ENCODE data around the gene NELFE.
"Not testable (repeated sequence)": the region's sequence is repeated elsewhere in the genome, so short reads cannot be mapped to it uniquely, and the experiment has no call there.

NELFE gene

DNA sequence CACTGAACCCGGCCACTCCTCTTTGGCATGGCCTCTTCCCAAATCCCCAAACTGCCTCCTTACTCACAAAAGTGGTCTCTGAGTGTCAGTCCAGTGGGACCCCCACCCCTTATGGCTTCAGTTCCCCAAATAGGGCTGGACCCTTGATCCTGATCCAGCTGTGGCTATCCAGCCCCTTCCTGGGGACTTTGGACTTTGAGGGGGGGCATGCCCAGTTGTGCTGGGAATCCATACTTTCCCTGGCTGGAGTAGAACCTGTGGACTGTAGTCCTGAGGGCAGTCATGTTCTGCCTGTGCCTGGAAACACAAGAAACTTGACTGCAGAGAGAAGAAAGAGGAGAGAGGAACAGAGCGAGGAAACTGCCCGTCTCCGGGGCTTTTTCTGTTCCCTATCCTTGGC, 45.6 kb upstream of the NELFE start:
- H3K27ac ChIP-seq (ENCODE audit: low read length); H3K4me2 ChIP-seq (ENCODE audit: low read depth, low read length); H3F3A ChIP-seq (ENCODE audit: insufficient read depth, low read length); H3K4me1 ChIP-seq (ENCODE audit: low read length); H3K9me2 ChIP-seq (replicated peaks; ENCODE audit: insufficient read depth, low read length); H3K36me3 ChIP-seq (replicated peaks; ENCODE audit: insufficient read depth, low read length); H3K9me3 ChIP-seq (replicated peaks; ENCODE audit: insufficient read depth, low read length); H3K27me3 ChIP-seq (replicated peaks; ENCODE audit: insufficient read depth, low read length); DNase-seq; H4K20me1 ChIP-seq (ENCODE audit: insufficient read depth, low read length); H3K79me2 ChIP-seq (ENCODE audit: low read length); H3K9ac ChIP-seq (ENCODE audit: low read length); H3K4me3 ChIP-seq (ENCODE audit: low read length); H2AFZ ChIP-seq (ENCODE audit: low read length): not testable (repeated sequence)

GRCh38 chr6:32003301-32003700, 44.5 kb upstream of the NELFE start:
- H3F3A ChIP-seq (ENCODE audit: insufficient read depth, low read length); H3K27ac ChIP-seq (ENCODE audit: low read length); H3K9ac ChIP-seq (ENCODE audit: low read length): not testable (repeated sequence)

DNA sequence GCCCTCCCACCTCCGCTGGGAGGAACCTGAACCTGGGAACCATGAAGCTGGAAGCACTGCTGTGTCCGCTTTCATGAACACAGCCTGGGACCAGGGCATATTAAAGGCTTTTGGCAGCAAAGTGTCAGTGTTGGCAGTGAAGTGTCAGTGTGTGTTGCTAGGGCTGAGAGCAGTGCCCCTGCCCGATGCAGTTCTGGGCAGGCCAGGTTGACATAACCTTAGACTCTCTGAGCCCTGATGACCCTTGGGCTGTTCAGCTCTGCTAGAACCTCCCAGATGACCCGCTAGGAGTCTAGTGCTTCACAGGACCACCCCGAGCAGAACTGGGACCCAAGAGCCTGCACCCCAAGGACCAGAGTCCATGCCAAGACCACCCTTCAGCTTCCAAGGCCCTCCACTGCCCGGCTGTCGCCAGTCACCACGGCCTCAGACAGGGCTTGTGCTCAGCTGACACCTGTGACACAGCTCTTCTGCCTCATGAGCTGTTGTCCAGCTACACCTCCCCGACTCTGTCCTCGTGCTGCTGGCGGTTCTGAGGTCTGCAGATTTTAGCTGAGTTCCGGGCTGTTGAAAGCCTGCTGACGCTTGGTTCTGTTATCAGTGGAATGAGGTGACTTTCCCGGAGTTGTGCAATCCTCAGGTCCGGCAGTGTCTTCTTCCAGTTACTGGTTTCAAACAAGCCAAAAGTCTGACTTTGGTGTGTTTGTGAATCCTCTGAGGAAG, 43.9 kb upstream of the NELFE start:
- H3K9me2 ChIP-seq (replicated peaks; ENCODE audit: insufficient read depth, low read length); H3K9ac ChIP-seq (ENCODE audit: low read length); H3K36me3 ChIP-seq (replicated peaks; ENCODE audit: insufficient read depth, low read length); H3K27me3 ChIP-seq (replicated peaks; ENCODE audit: insufficient read depth, low read length); H3K4me2 ChIP-seq (ENCODE audit: low read depth, low read length); H3K79me2 ChIP-seq (ENCODE audit: low read length); H2AFZ ChIP-seq (ENCODE audit: low read length); H3F3A ChIP-seq (ENCODE audit: insufficient read depth, low read length); H3K4me3 ChIP-seq (ENCODE audit: low read length); DNase-seq; H4K20me1 ChIP-seq (ENCODE audit: insufficient read depth, low read length); H3K27ac ChIP-seq (ENCODE audit: low read length); H3K9me3 ChIP-seq (replicated peaks; ENCODE audit: insufficient read depth, low read length); H3K4me1 ChIP-seq (ENCODE audit: low read length): not testable (repeated sequence)

More at GRCh38 chr6:32003301-32003700, 44.5 kb upstream of the NELFE start:
- H3K36me3 ChIP-seq (replicated peaks; ENCODE audit: insufficient read depth, low read length); H2AFZ ChIP-seq (ENCODE audit: low read length); H3K79me2 ChIP-seq (ENCODE audit: low read length); H3K27me3 ChIP-seq (replicated peaks; ENCODE audit: insufficient read depth, low read length); H3K4me2 ChIP-seq (ENCODE audit: low read depth, low read length); H3K9me3 ChIP-seq (replicated peaks; ENCODE audit: insufficient read depth, low read length); H3K4me3 ChIP-seq (ENCODE audit: low read length); H3K4me1 ChIP-seq (ENCODE audit: low read length); DNase-seq; H3K9me2 ChIP-seq (replicated peaks; ENCODE audit: insufficient read depth, low read length); H4K20me1 ChIP-seq (ENCODE audit: insufficient read depth, low read length): not testable (repeated sequence)

DNA sequence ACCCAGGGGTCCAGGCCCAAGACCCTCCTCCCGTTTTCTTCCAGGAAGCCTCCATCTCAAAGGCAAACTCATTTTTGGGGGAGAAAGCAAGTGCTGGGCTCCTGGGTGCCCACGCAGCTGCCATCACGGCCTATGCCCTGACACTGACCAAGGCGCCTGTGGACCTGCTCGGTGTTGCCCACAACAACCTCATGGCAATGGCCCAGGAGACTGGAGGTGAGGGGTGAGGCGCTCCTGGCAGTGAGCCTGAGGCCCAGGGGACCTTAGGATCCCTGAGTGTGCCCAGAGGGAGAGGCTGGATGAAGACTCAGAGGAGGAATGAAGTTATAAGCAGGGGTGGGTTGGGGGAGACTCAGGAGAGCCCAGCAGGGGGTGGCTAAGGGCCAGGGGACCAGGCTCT, 37.6 kb upstream of the NELFE start:
- H3K9me3 ChIP-seq (replicated peaks; ENCODE audit: insufficient read depth, low read length); H3K4me2 ChIP-seq (ENCODE audit: low read depth, low read length); H3F3A ChIP-seq (ENCODE audit: insufficient read depth, low read length); H4K20me1 ChIP-seq (ENCODE audit: insufficient read depth, low read length); H3K9me2 ChIP-seq (replicated peaks; ENCODE audit: insufficient read depth, low read length); DNase-seq; H3K4me1 ChIP-seq (ENCODE audit: low read length); H3K27ac ChIP-seq (ENCODE audit: low read length); H3K4me3 ChIP-seq (ENCODE audit: low read length); H3K36me3 ChIP-seq (replicated peaks; ENCODE audit: insufficient read depth, low read length); H3K27me3 ChIP-seq (replicated peaks; ENCODE audit: insufficient read depth, low read length); H2AFZ ChIP-seq (ENCODE audit: low read length); H3K9ac ChIP-seq (ENCODE audit: low read length); H3K79me2 ChIP-seq (ENCODE audit: low read length): not testable (repeated sequence)

- H4K20me1 ChIP-seq (ENCODE audit: insufficient read depth, low read length); H3K4me3 ChIP-seq (ENCODE audit: low read length); H3K4me1 ChIP-seq (ENCODE audit: low read length); DNase-seq; H3K9me2 ChIP-seq (replicated peaks; ENCODE audit: insufficient read depth, low read length); H2AFZ ChIP-seq (ENCODE audit: low read length); H3K4me2 ChIP-seq (ENCODE audit: low read depth, low read length); H3K9me3 ChIP-seq (replicated peaks; ENCODE audit: insufficient read depth, low read length); H3K36me3 ChIP-seq (replicated peaks; ENCODE audit: insufficient read depth, low read length); H3K27me3 ChIP-seq (replicated peaks; ENCODE audit: insufficient read depth, low read length); H3K9ac ChIP-seq (ENCODE audit: low read length); H3K27ac ChIP-seq (ENCODE audit: low read length); H3K79me2 ChIP-seq (ENCODE audit: low read length); H3F3A ChIP-seq (ENCODE audit: insufficient read depth, low read length): not testable (repeated sequence)
Measured at GRCh38 chr6:31994421-31994820, 35.6 kb upstream of the NELFE start.

GRCh38 chr6:31989363-31989762, 30.6 kb upstream of the NELFE start:
- not testable (repeated sequence) for H3K4me3 ChIP-seq (ENCODE audit: low read length); H3K9me2 ChIP-seq (replicated peaks; ENCODE audit: insufficient read depth, low read length); H3K36me3 ChIP-seq (replicated peaks; ENCODE audit: insufficient read depth, low read length); H3K4me2 ChIP-seq (ENCODE audit: low read depth, low read length); H3K27ac ChIP-seq (ENCODE audit: low read length); H3F3A ChIP-seq (ENCODE audit: insufficient read depth, low read length); H3K9me3 ChIP-seq (replicated peaks; ENCODE audit: insufficient read depth, low read length); DNase-seq; H2AFZ ChIP-seq (ENCODE audit: low read length); H4K20me1 ChIP-seq (ENCODE audit: insufficient read depth, low read length); H3K4me1 ChIP-seq (ENCODE audit: low read length); H3K9ac ChIP-seq (ENCODE audit: low read length); H3K79me2 ChIP-seq (ENCODE audit: low read length); H3K27me3 ChIP-seq (replicated peaks; ENCODE audit: insufficient read depth, low read length)

DNA sequence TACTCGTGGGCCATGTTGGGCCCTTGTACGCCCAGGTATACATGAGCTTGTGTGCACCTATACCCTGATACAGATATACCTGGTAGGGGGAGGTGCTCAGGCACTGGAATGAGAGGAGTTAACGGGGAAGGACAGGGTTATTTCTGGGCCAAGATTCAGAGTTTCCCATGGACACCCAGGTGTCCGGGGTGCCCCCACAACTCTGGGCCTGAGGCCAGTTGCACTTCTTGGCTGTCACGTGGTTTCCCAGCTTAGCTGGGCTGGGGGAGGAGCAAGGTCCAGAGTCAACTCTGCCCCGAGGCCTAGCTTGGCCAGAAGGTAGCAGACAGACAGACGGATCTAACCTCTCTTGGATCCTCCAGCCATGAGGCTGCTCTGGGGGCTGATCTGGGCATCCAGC, 23.0 kb upstream of the NELFE start, which contains the start of gene C4A:
C4A (plus strand) TSS at position 314 of the 400 bp plus-strand sequence; CDS start at position 365, 51 bp downstream.
- not testable (repeated sequence) for DNase-seq

GRCh38 chr6:31980998-31981397, 22.2 kb upstream of the NELFE start:
- not testable (repeated sequence) for H3K79me2 ChIP-seq (ENCODE audit: low read length); H3K27ac ChIP-seq (ENCODE audit: low read length); H3K9ac ChIP-seq (ENCODE audit: low read length); H4K20me1 ChIP-seq (ENCODE audit: insufficient read depth, low read length); H3K4me3 ChIP-seq (ENCODE audit: low read length); H3K36me3 ChIP-seq (replicated peaks; ENCODE audit: insufficient read depth, low read length); H3F3A ChIP-seq (ENCODE audit: insufficient read depth, low read length); H3K4me2 ChIP-seq (ENCODE audit: low read depth, low read length); H3K27me3 ChIP-seq (replicated peaks; ENCODE audit: insufficient read depth, low read length); H3K9me2 ChIP-seq (replicated peaks; ENCODE audit: insufficient read depth, low read length); H3K9me3 ChIP-seq (replicated peaks; ENCODE audit: insufficient read depth, low read length); H3K4me1 ChIP-seq (ENCODE audit: low read length); H2AFZ ChIP-seq (ENCODE audit: low read length); DNase-seq

More for the DNA sequence above, 23.0 kb upstream of the NELFE start, which contains the start of gene C4A:
- not testable (repeated sequence) for H3K4me2 ChIP-seq (ENCODE audit: low read depth, low read length); H3K36me3 ChIP-seq (replicated peaks; ENCODE audit: insufficient read depth, low read length); H3K4me1 ChIP-seq (ENCODE audit: low read length); H3F3A ChIP-seq (ENCODE audit: insufficient read depth, low read length); H4K20me1 ChIP-seq (ENCODE audit: insufficient read depth, low read length); H3K79me2 ChIP-seq (ENCODE audit: low read length); H3K4me3 ChIP-seq (ENCODE audit: low read length); H3K9me3 ChIP-seq (replicated peaks; ENCODE audit: insufficient read depth, low read length); H3K9ac ChIP-seq (ENCODE audit: low read length); H3K27ac ChIP-seq (ENCODE audit: low read length); H3K27me3 ChIP-seq (replicated peaks; ENCODE audit: insufficient read depth, low read length); H3K9me2 ChIP-seq (replicated peaks; ENCODE audit: insufficient read depth, low read length); H2AFZ ChIP-seq (ENCODE audit: low read length)

Data from MM.1S (cell line).